ENCODE results near the gene IFFO2. TPM values are rescaled to one million over a fixed set of nuclear protein-coding genes. Genes with fewer than 3 reads are reported as not detected.

Gene IFFO2
- total RNA-seq, 1 donor from 2014 or later = 39.6 TPM

- FAIRE-seq (no peak), DNase-seq (ENCODE audit: low read depth) (no peak)
- Histone ChIP-seq H3K4me3 (ENCODE audit: insufficient read depth, low read depth, low read length) (peak overlapping the region; percentile 70), H3K9me3 (ENCODE audit: insufficient read depth, low read depth, low read length) (no peaks in the 10 kb centered on the region), H3K9ac (ENCODE audit: low read length) (peak overlapping the region; percentile 85), H4K20me1 (ENCODE audit: insufficient read depth, low read length) (peaks cover 33% of the 10 kb centered on the region), H2AFZ (ENCODE audit: low read depth, low read length) (no peak overlapping the region), H3K4me2 (ENCODE audit: low read length) (peak overlapping the region; percentile 98), H3K27me3 (ENCODE audit: insufficient read depth, low read length) (no peaks in the 10 kb centered on the region), H3K4me1 (ENCODE audit: insufficient read depth, low read length) (peaks cover 26% of the 10 kb centered on the region), H3K79me2 (ENCODE audit: insufficient read depth, low read length) (peaks cover 33% of the 10 kb centered on the region), H3K27ac (ENCODE audit: low read depth, low read length) (no peak overlapping the region), H3K36me3 (ENCODE audit: insufficient read depth, low read length) (no peaks in the 10 kb centered on the region)
- peaks cover 23% of the 10 kb centered on the region for H3K4me1 Mint-ChIP-seq (ENCODE audit: low read depth, unreplicated experiment)
- peak overlapping the region; percentile 0 for H3K27ac Mint-ChIP-seq (ENCODE audit: unreplicated experiment)
- no peaks in the 10 kb centered on the region for H3K9me3 Mint-ChIP-seq (ENCODE audit: unreplicated experiment)
- peaks cover 3% of the 10 kb centered on the region for H3K27me3 Mint-ChIP-seq (ENCODE audit: low read depth, unreplicated experiment)
- H3K4me3 Mint-ChIP-seq (ENCODE audit: unreplicated experiment) = peak overlapping the region; percentile 84
- H3K36me3 Mint-ChIP-seq (ENCODE audit: low read depth, unreplicated experiment) = peaks cover 3% of the 10 kb centered on the region
- no peak for TF ChIP-seq CTCF (IDR thresholded peaks at IDR 0.05; ENCODE audit: insufficient read depth, low read depth, low read length)
- TF ChIP-seq EZH2 (IDR thresholded peaks at IDR 0.05; ENCODE audit: insufficient read depth, low read length) = no peak
Observed at GRCh38 chr1:18957532-18958300, 1.2 kb upstream of the IFFO2 start.

- Histone ChIP-seq H3K4me3 (ENCODE audit: insufficient read depth, low read depth, low read length) (peak overlapping the region; percentile 70), H3K27ac (ENCODE audit: low read depth, low read length) (peak overlapping the region; percentile 79), H3K79me2 (ENCODE audit: insufficient read depth, low read length) (peaks cover 39% of the 10 kb centered on the region), H3K4me2 (ENCODE audit: low read length) (peak overlapping the region; percentile 98), H2AFZ (ENCODE audit: low read depth, low read length) (peak overlapping the region; percentile 89), H3K9me3 (ENCODE audit: insufficient read depth, low read depth, low read length) (no peaks in the 10 kb centered on the region), H3K9ac (ENCODE audit: low read length) (peak overlapping the region; percentile 85), H3K4me1 (ENCODE audit: insufficient read depth, low read length) (peaks cover 31% of the 10 kb centered on the region), H3K27me3 (ENCODE audit: insufficient read depth, low read length) (no peaks in the 10 kb centered on the region), H3K36me3 (ENCODE audit: insufficient read depth, low read length) (no peaks in the 10 kb centered on the region), H4K20me1 (ENCODE audit: insufficient read depth, low read length) (peaks cover 38% of the 10 kb centered on the region)
- no peak for TF ChIP-seq CTCF (IDR thresholded peaks at IDR 0.05; ENCODE audit: insufficient read depth, low read depth, low read length)
- TF ChIP-seq EZH2 (IDR thresholded peaks at IDR 0.05; ENCODE audit: insufficient read depth, low read length) = no peak
- FAIRE-seq (no peak), DNase-seq (ENCODE audit: low read depth) (no peak)
- no peaks in the 10 kb centered on the region for H3K9me3 Mint-ChIP-seq (ENCODE audit: unreplicated experiment)
- peak overlapping the region; percentile 41 for H3K27ac Mint-ChIP-seq (ENCODE audit: unreplicated experiment)
- H3K4me1 Mint-ChIP-seq (ENCODE audit: low read depth, unreplicated experiment) = peaks cover 23% of the 10 kb centered on the region
- H3K27me3 Mint-ChIP-seq (ENCODE audit: low read depth, unreplicated experiment) = peaks cover 3% of the 10 kb centered on the region
- H3K4me3 Mint-ChIP-seq (ENCODE audit: unreplicated experiment) = peak overlapping the region; percentile 84
- peaks cover 3% of the 10 kb centered on the region for H3K36me3 Mint-ChIP-seq (ENCODE audit: low read depth, unreplicated experiment)
Observed at GRCh38 chr1:18957136-18957521, 653 bp upstream of the IFFO2 start.

Data from astrocyte (in vitro differentiated cells and primary cell).